ENCODE results near the gene GABRB1. TPM values are rescaled to one million over a fixed set of nuclear protein-coding genes. Genes with fewer than 3 reads are reported as not detected.
A peak's percentile ranks its signal among the peaks of the same experiment; 100 is the strongest.

GABRB1 gene
- total RNA-seq, 1 donor, result 1.4 TPM

DNA sequence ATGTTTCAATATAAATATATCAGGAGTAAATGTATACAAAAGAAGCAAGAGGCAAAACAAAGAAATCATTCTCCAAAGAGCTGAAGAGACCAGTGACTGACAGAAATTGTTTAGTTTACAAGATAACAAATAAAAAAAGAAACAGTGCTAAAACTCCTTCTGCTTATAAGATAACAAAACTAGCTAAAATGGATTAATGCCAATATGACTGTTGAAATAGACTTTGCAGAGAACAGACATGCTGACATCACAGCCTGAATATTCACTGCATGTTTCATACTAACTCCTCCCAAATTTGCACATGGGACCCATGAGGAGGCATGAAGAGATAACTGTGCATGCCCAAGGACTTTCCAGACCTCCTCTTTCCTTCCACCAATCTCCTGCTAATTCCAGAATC is 31.8 kb upstream of the GABRB1 start:
- no peak overlapping the region for H3K4me3 ChIP-seq (ENCODE audit: low read depth, low read length)
- peak; percentile 29 for DNase-seq (ENCODE audit: low read depth)
- TF ChIP-seq, protein P1, sequence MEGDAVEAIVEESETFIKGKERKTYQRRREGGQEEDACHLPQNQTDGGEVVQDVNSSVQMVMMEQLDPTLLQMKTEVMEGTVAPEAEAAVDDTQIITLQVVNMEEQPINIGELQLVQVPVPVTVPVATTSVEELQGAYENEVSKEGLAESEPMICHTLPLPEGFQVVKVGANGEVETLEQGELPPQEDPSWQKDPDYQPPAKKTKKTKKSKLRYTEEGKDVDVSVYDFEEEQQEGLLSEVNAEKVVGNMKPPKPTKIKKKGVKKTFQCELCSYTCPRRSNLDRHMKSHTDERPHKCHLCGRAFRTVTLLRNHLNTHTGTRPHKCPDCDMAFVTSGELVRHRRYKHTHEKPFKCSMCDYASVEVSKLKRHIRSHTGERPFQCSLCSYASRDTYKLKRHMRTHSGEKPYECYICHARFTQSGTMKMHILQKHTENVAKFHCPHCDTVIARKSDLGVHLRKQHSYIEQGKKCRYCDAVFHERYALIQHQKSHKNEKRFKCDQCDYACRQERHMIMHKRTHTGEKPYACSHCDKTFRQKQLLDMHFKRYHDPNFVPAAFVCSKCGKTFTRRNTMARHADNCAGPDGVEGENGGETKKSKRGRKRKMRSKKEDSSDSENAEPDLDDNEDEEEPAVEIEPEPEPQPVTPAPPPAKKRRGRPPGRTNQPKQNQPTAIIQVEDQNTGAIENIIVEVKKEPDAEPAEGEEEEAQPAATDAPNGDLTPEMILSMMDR (IDR thresholded peaks at IDR 0.05; ENCODE audit: insufficient read depth, low read length), result no peak

DNA sequence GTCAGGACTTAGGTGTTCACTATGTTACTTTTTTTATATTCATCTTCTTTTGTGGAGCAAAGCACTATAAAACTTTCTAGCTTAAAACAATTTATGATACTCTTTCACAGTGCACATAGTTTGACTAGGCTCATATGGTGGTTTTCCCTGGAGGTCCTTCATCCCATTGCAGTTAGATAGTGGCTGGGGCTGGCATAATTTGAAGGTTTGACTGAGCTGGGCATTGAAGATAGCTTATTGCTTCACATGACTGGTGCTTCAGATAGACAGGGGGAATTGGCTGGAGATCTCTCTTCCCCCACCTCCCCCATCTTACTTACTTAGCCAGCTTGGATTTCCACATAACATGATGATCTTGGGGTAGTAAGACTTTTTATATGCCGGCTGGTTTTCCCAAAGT is 31.0 kb upstream of the GABRB1 start:
- DNase-seq (ENCODE audit: low read depth), result no peak
- H3K4me3 ChIP-seq (ENCODE audit: low read depth, low read length), result no peak overlapping the region
- TF ChIP-seq, protein P1 (IDR thresholded peaks at IDR 0.05; ENCODE audit: insufficient read depth, low read length), result no peak

DNA sequence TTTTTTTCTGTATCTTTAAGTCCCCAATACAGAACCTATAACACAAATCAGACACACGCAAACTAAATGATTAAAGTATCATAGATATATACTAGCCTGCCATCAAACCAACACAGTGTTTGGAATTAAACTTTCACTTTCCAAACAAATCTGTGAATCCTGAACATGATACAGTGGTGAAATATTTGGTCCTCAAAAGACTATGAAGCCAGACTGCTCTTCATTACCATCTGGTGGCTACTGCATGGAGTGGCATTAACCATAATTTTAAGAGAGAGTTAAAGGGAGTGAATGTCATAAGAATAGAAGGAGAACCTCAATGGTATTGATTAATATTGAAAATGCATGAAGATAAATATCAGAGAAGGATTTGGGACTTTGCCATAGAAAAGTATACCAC is 28.8 kb upstream of the GABRB1 start:
- DNase-seq (ENCODE audit: low read depth), result peak; percentile 30
- no peak overlapping the region for H3K4me3 ChIP-seq (ENCODE audit: low read depth, low read length)
- TF ChIP-seq, protein P1 (IDR thresholded peaks at IDR 0.05; ENCODE audit: insufficient read depth, low read length), result peak; percentile 55

DNA sequence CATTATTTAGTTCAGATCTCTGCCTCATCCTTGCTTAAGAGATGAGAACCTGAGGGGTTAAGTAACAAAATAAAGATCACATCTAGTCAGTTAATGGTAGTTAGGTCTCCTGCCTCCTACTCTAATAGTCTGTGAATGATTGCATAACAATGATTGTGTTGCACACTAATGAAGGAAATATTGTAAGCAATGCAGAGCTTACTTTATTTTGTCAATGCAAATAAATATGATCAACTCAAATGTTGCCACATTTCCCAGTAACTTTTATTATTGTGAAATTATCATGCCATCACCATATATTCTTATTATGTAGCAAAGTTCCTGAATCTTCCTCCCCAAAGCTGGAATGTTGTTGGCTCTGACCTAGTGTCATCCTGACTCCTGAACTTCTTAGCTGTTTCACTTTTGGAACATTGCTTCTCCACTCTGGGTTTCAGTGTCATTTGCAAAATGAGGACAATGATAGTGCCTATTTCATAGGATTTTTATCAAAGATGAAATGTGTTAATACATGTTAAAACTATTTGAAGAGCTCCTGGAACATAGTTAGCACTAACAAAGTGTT is 20.9 kb upstream of the GABRB1 start:
- TF ChIP-seq, protein P1 (IDR thresholded peaks at IDR 0.05; ENCODE audit: insufficient read depth, low read length), result no peak
- DNase-seq (ENCODE audit: low read depth), result no peak
- H3K4me3 ChIP-seq (ENCODE audit: low read depth, low read length), result no peak overlapping the region

DNA sequence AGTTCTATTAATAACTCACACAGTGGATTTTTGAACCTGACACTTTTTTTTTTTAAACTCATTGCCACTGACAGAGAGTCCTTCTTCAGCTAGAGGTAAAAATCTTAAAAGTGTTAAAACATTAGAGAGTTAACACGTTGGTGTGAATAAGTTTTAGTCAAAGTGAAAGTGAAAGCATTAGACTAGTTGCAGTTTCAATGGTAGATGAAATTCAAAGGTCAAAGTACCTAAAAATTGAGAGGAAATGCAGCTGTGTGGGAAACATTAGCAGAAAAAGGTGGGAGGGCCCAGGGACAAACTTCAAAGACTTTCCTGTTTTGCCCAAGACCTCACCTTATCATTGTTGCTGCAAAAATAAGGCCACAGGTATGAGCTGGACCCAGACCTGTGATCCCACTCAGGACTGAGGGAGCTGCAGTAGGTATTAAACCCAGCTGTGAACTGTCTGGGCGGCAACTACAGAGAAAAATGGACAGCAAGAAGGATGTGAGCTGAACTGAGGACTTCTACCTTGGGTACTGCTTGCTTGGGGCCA is 20.4 kb upstream of the GABRB1 start:
- DNase-seq (ENCODE audit: low read depth), result no peak
- no peak overlapping the region for H3K4me3 ChIP-seq (ENCODE audit: low read depth, low read length)
- TF ChIP-seq, protein P1 (IDR thresholded peaks at IDR 0.05; ENCODE audit: insufficient read depth, low read length), result no peak

DNA sequence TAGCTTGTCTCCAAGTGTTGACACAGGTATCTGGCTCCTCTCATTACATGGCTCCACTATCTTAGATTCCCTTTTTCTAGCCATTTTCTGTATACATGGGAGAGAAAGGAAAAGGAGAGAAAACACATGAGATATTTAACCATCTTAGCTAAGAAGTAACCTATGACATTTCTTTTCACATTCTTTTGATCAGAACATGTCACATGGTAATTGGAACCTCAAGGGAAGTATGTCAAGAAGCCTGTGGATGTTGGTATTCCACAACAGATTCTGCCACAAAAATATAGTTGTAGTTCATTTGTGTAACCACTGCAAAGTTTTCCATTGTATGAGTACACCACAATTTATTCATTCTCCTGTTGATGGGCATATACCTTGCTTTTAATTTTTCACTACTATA is 18.7 kb upstream of the GABRB1 start:
- TF ChIP-seq, protein P1 (IDR thresholded peaks at IDR 0.05; ENCODE audit: insufficient read depth, low read length), result no peak

DNA sequence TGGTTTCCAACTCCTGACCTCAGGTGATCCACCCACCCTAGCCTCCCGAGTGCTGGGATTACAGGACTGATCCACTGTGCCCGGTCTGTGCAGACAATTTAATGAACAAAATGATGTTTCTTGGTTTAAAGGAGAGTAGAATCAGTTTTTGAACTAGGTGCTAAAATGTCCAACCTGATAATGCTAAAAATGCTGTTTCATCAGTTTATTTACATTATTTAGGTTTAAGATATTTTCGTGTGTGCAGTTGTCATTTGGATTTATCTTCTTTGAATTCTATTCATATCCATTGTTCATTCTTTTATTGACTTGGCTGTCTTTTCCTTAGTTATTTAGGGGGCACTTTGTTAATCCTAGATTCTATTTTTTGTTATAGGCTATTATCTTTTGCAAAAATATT is 18.0 kb upstream of the GABRB1 start:
- no peak overlapping the region for H3K4me3 ChIP-seq (ENCODE audit: low read depth, low read length)
- no peak for DNase-seq (ENCODE audit: low read depth)
- TF ChIP-seq, protein P1 (IDR thresholded peaks at IDR 0.05; ENCODE audit: insufficient read depth, low read length), result no peak

More for the DNA sequence above, 18.7 kb upstream of the GABRB1 start:
- no peak for DNase-seq (ENCODE audit: low read depth)
- no peak overlapping the region for H3K4me3 ChIP-seq (ENCODE audit: low read depth, low read length)

Measured in fibroblast of the aortic adventitia (primary cell).